ENCODE measurements around the gene FARP1.

GRCh38 chr13:98226496-98226895 lies 83.6 kb downstream of the FARP1 start:
- TF ChIP-seq POLR2A (IDR thresholded peaks at IDR 0.05) = no peak
- TF ChIP-seq, protein P1, sequence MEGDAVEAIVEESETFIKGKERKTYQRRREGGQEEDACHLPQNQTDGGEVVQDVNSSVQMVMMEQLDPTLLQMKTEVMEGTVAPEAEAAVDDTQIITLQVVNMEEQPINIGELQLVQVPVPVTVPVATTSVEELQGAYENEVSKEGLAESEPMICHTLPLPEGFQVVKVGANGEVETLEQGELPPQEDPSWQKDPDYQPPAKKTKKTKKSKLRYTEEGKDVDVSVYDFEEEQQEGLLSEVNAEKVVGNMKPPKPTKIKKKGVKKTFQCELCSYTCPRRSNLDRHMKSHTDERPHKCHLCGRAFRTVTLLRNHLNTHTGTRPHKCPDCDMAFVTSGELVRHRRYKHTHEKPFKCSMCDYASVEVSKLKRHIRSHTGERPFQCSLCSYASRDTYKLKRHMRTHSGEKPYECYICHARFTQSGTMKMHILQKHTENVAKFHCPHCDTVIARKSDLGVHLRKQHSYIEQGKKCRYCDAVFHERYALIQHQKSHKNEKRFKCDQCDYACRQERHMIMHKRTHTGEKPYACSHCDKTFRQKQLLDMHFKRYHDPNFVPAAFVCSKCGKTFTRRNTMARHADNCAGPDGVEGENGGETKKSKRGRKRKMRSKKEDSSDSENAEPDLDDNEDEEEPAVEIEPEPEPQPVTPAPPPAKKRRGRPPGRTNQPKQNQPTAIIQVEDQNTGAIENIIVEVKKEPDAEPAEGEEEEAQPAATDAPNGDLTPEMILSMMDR (IDR thresholded peaks at IDR 0.05) = no peak
